ENCODE results near the gene GLS. TPM values are rescaled to one million over a fixed set of nuclear protein-coding genes. Genes with fewer than 3 reads are reported as not detected.

The GLS gene
- polyA plus RNA-seq, 1 experiment, result 206 TPM

- POLR2A ChIA-PET, result no interaction called here
- no peaks in the 10 kb centered on the region for H3K27me3 ChIP-seq (ENCODE audit: control insufficient read depth, insufficient read depth, low read length)
- CTCF ChIA-PET, result no interaction called here
- H3K4me3 ChIP-seq (ENCODE audit: low read depth, low read length), result no peak overlapping the region
- no peak overlapping the region for H3K27ac ChIP-seq (ENCODE audit: low read depth, low read length)
- no peaks in the 10 kb centered on the region for H3K9me3 ChIP-seq (ENCODE audit: control insufficient read depth, insufficient read depth, low read length)
- TF ChIP-seq, protein P1, sequence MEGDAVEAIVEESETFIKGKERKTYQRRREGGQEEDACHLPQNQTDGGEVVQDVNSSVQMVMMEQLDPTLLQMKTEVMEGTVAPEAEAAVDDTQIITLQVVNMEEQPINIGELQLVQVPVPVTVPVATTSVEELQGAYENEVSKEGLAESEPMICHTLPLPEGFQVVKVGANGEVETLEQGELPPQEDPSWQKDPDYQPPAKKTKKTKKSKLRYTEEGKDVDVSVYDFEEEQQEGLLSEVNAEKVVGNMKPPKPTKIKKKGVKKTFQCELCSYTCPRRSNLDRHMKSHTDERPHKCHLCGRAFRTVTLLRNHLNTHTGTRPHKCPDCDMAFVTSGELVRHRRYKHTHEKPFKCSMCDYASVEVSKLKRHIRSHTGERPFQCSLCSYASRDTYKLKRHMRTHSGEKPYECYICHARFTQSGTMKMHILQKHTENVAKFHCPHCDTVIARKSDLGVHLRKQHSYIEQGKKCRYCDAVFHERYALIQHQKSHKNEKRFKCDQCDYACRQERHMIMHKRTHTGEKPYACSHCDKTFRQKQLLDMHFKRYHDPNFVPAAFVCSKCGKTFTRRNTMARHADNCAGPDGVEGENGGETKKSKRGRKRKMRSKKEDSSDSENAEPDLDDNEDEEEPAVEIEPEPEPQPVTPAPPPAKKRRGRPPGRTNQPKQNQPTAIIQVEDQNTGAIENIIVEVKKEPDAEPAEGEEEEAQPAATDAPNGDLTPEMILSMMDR (IDR thresholded peaks at IDR 0.05; ENCODE audit: low read depth, low read length), result no peak
- no peak for DNase-seq (ENCODE audit: low read depth, low spot score)
These were observed 89.5 kb downstream of the GLS start for GRCh38 chr2:190970160-190970559.

DNA sequence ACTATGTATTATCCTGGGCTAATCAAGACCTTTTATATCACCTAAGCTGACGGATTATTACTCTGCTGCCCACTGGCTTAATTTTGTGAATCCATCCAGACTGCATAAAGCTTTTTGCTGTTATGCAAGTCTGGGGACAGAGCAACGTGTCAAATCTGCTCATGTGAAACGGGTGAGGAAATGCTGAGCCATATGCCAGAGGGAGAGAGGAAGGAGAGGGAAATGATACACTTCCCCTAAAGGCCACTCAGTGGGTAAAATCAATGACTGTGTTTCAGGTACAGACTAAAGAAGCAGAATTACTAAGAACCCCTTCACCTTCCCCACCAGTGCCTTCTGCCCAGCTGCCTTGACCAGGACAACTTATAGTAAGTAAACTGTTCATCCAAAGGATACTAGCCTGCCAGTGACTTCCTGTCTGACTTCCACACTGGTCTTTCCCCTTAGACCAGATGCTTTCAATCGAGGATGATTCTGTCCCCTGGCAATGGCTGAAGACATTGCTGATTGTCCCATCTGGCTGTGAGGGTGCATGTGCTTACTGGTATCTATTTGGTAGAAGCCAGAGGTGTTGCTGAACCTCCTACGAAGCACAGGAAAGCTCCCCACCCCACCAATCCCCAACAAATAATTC is 90.4 kb downstream of the GLS start:
- CTCF ChIA-PET, result interaction anchor here (1.3 kb wide), 1 partner anchor 9 kb away, joined by 4 read pairs; no protein-coding TSS in a partner anchor
- Histone ChIP-seq H3K27me3 (ENCODE audit: control insufficient read depth, insufficient read depth, low read length) (no peaks in the 10 kb centered on the region), H3K27ac (ENCODE audit: low read depth, low read length) (no peak overlapping the region), H3K9me3 (ENCODE audit: control insufficient read depth, insufficient read depth, low read length) (no peaks in the 10 kb centered on the region), H3K4me3 (ENCODE audit: low read depth, low read length) (no peak overlapping the region)
- no peak for DNase-seq (ENCODE audit: low read depth, low spot score)
- POLR2A ChIA-PET, result no interaction called here
- TF ChIP-seq, protein P1 (IDR thresholded peaks at IDR 0.05; ENCODE audit: low read depth, low read length), result no peak

DNA sequence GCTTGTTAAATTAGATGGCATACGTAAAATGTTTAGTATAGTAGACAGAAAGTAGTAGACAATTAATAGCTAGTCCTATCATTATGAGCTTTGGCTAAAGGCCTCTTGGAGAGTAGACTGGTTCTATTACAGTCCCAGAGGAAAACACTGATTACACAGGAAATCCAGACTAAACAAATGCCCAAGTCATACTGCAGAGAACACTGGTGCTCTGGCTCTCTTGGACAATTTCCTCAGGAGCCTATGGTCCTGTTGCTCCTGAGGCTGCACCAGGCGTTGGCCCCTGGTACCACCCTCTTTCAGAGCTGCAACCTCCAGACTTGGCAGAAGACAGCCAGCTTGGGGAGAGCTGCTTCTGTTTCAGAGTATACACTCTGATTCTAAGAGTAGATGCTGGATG is 91.6 kb downstream of the GLS start:
- CTCF ChIA-PET, result no interaction called here
- Histone ChIP-seq H3K9me3 (ENCODE audit: control insufficient read depth, insufficient read depth, low read length) (no peaks in the 10 kb centered on the region), H3K27ac (ENCODE audit: low read depth, low read length) (no peak overlapping the region), H3K27me3 (ENCODE audit: control insufficient read depth, insufficient read depth, low read length) (no peaks in the 10 kb centered on the region), H3K4me3 (ENCODE audit: low read depth, low read length) (no peak overlapping the region)
- TF ChIP-seq, protein P1 (IDR thresholded peaks at IDR 0.05; ENCODE audit: low read depth, low read length), result no peak
- no peak for DNase-seq (ENCODE audit: low read depth, low spot score)
- POLR2A ChIA-PET, result no interaction called here

DNA sequence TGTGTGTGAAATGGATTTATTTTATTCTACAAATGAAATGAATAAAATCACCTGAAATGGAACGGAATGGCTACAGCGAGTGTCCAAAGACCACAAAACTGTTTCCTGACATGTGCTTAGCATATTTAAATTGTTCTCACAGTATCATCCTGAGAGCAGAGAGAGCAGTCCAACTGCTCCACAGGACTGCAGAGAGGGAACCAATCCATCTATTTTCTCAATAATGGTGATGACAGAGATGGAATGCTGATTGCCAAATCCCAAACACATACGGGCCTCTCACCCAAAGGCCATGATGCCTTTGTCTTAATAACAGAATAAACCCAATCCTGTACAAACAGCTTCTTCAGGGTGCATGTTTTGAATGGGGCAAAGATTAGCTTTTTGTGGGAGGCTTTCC is 92.2 kb downstream of the GLS start:
- no peak for DNase-seq (ENCODE audit: low read depth, low spot score)

GRCh38 chr2:190973262-190973661 is 92.6 kb downstream of the GLS start:
- ChIA-PET POLR2A (no interaction called here), CTCF (interaction anchor here (0.9 kb wide), 1 partner anchor 123 kb away, joined by 3 read pairs; no protein-coding TSS in a partner anchor)
- no peak overlapping the region for H3K27ac ChIP-seq (ENCODE audit: low read depth, low read length)
- H3K4me3 ChIP-seq (ENCODE audit: low read depth, low read length), result no peak overlapping the region
- TF ChIP-seq, protein P1 (IDR thresholded peaks at IDR 0.05; ENCODE audit: low read depth, low read length), result no peak
- H3K27me3 ChIP-seq (ENCODE audit: control insufficient read depth, insufficient read depth, low read length), result no peaks in the 10 kb centered on the region
- DNase-seq (ENCODE audit: low read depth, low spot score), result no peak
- no peaks in the 10 kb centered on the region for H3K9me3 ChIP-seq (ENCODE audit: control insufficient read depth, insufficient read depth, low read length)

More for the DNA sequence above, 92.2 kb downstream of the GLS start:
- H3K27ac ChIP-seq (ENCODE audit: low read depth, low read length), result no peak overlapping the region
- no peaks in the 10 kb centered on the region for H3K9me3 ChIP-seq (ENCODE audit: control insufficient read depth, insufficient read depth, low read length)
- no peaks in the 10 kb centered on the region for H3K27me3 ChIP-seq (ENCODE audit: control insufficient read depth, insufficient read depth, low read length)
- CTCF ChIA-PET, result interaction anchor here (0.9 kb wide), 1 partner anchor 122 kb away, joined by 3 read pairs; no protein-coding TSS in a partner anchor
- POLR2A ChIA-PET, result no interaction called here
- TF ChIP-seq, protein P1 (IDR thresholded peaks at IDR 0.05; ENCODE audit: low read depth, low read length), result no peak
- H3K4me3 ChIP-seq (ENCODE audit: low read depth, low read length), result no peak overlapping the region
